PC-3 (cell line): ENCODE results near the gene AQP6. TPM values are rescaled to one million over a fixed set of nuclear protein-coding genes. Genes with fewer than 3 reads are reported as not detected.

Source experiments
- ATAC-seq: fragments of 200-7000 bp; cut with Tn5 transposase; 2 replicates; pipeline ENCODE4 v1.9.1; 2020; ENCODE audit warnings: mild to moderate bottlenecking, moderate library complexity
- BruUV-seq: library from RNA; stranded (reverse); fragments of 400-500 nt; replicated peaks from 2 replicates; lab custom pipeline; 2021; lab: Mats Ljungman, UMichigan
- CTCF ChIA-PET: fragments of 300-600 bp; sonication (Branson Sonifier 250); formaldehyde crosslinking; loops from one replicate; lab custom pipeline; 2022; ENCODE audit warnings: antibody characterized with exemption; lab: Charles Lee
- POLR2A ChIA-PET: fragments of 300-600 bp; sonication (Branson Sonifier 250); formaldehyde crosslinking; loops from one replicate; lab custom pipeline; 2022; ENCODE audit warnings: antibody characterized with exemption; ENCODE audit not compliant: unreplicated experiment; lab: Charles Lee
- DNase-seq: peaks from one replicate; pipeline ENCODE4 v3.0.0-alpha.2; 2015
- H2AFZ ChIP-seq: fragments of 300-600 bp; sonication (generic); 2 replicates; pipeline ENCODE4 v1.6.0; 2016; ENCODE audit warnings: antibody characterized with exemption, low read length
- H3F3A ChIP-seq: fragments of 300-600 bp; sonication (generic); one replicate; pipeline ENCODE4 v1.6.0; 2017; ENCODE audit warnings: antibody characterized with exemption, low read length, control low read depth, mild to moderate bottlenecking; ENCODE audit not compliant: unreplicated experiment
- H3K27ac ChIP-seq: fragments of 300-600 bp; sonication (generic); 2 replicates; pipeline ENCODE4 v1.5.1; 2016; ENCODE audit warnings: mild to moderate bottlenecking, low read length
- H3K27me3 ChIP-seq: fragments of 300-600 bp; sonication (generic); 2 replicates; pipeline ENCODE4 v1.6.1; 2016; ENCODE audit warnings: low read length, mixed read lengths
- H3K36me3 ChIP-seq: fragments of 300-600 bp; sonication (generic); 2 replicates; pipeline ENCODE4 v1.6.1; 2016; ENCODE audit warnings: low read depth, mixed run types, low read length, mixed read lengths
- H3K4me1 ChIP-seq: fragments of 300-600 bp; sonication (generic); 2 replicates; pipeline ENCODE4 v1.5.1; 2016; ENCODE audit warnings: low read length; ENCODE audit not compliant: insufficient read depth
- H3K4me2 ChIP-seq: fragments of 300-600 bp; sonication (generic); 2 replicates; pipeline ENCODE4 v1.6.0; 2016; ENCODE audit warnings: low read length
- H3K4me3 ChIP-seq: fragments of 300-600 bp; sonication (generic); 2 replicates; pipeline ENCODE4 v1.5.1; 2016; ENCODE audit warnings: mild to moderate bottlenecking, low read length, mixed read lengths
- H3K79me2 ChIP-seq: fragments of 300-600 bp; sonication (generic); 2 replicates; pipeline ENCODE4 v1.6.1; 2017; ENCODE audit warnings: low read length, mixed read lengths
- H3K9ac ChIP-seq: fragments of 300-600 bp; sonication (generic); 2 replicates; pipeline ENCODE4 v1.6.0; 2016; ENCODE audit warnings: mild to moderate bottlenecking, low read length
- H3K9me2 ChIP-seq: fragments of 300-600 bp; sonication (generic); replicated peaks from 2 replicates; pipeline ENCODE4 v1.6.1; 2016; ENCODE audit warnings: mixed run types, low read length, mixed read lengths
- H3K9me3 ChIP-seq: fragments of 300-600 bp; sonication (generic); 2 replicates; pipeline ENCODE4 v1.6.1; 2016; ENCODE audit warnings: low read length, mixed read lengths
- H4K20me1 ChIP-seq: fragments of 300-600 bp; sonication (generic); 2 replicates; pipeline ENCODE4 v1.6.1; 2016; ENCODE audit warnings: low read length, mixed read lengths
- CTCF ChIP-seq: fragments of 300-600 bp; sonication (generic); conservative IDR thresholded peaks from 2 replicates; pipeline ENCODE4 v1.5.1; 2017; ENCODE audit warnings: antibody characterized with exemption, low read depth, mild to moderate bottlenecking, low read length
- EZH2 ChIP-seq: fragments of 300-600 bp; sonication (generic); IDR thresholded peaks from one replicate; pipeline ENCODE4 v1.6.1; 2017; ENCODE audit warnings: antibody characterized with exemption, mild to moderate bottlenecking, low read length; ENCODE audit not compliant: unreplicated experiment
- EZH2phosphoT487 ChIP-seq: fragments of 300-600 bp; sonication (generic); IDR thresholded peaks from 2 replicates; pipeline ENCODE4 v1.6.1; 2018; ENCODE audit warnings: mild to moderate bottlenecking, antibody characterized with exemption, low read length, borderline replicate concordance
- intact Hi-C: fragments of 100-400 bp; cut with micrococcal nuclease; formaldehyde crosslinking; loops from 2 replicates; pipeline ENCODE4 v1.9.0; 2023
- total RNA-seq: library from RNA; depleted of rRNA; stranded (reverse); fragments of >200 nt; gene quantifications from 2 replicates; pipeline ENCODE4 v1.2.3, GENCODE V29; 2014

AQP6 gene
- total RNA-seq, 1 experiment from 2014 or later: not detected

- Histone ChIP-seq H3K79me2 (no peaks in the 10 kb centered on the region), H3K4me1 (peaks cover 9% of the 10 kb centered on the region; the same call in 1 of the 2 replicates), H3K27ac (no peak overlapping the region), H3K36me3 (peaks cover 18% of the 10 kb centered on the region), H3K9me3 (no peaks in the 10 kb centered on the region), H3K4me3 (no peak overlapping the region), H3F3A (no peaks in the 10 kb centered on the region), H3K27me3 (no peaks in the 10 kb centered on the region), H4K20me1 (no peaks in the 10 kb centered on the region), H3K9ac (no peak overlapping the region), H3K9me2 (no peaks in the 10 kb centered on the region), H3K4me2 (no peak overlapping the region), H2AFZ (no peak overlapping the region)
- ATAC-seq (peak; percentile 97), DNase-seq (peak; percentile 58)
- ChIA-PET POLR2A (interaction anchor here (0.6 to 0.8 kb wide), 2 partner anchors 10 to 56 kb away, joined by 7 read pairs; no protein-coding TSS in a partner anchor), CTCF (interaction anchor here (0.7 to 1.2 kb wide), 2 partner anchors 86 to 128 kb away, joined by 3 to 4 read pairs; no protein-coding TSS in a partner anchor)
- no TSS peak for BruUV-seq
- intact Hi-C loops: no loop called here
- no peak for TF ChIP-seq EZH2phosphoT487
- no peak for TF ChIP-seq CTCF
- TF ChIP-seq EZH2: no peak
These were observed 11.1 kb downstream of the AQP6 start for GRCh38 chr12:49983892-49984291.

GRCh38 chr12:49984476-49985359, 12.0 kb downstream of the AQP6 start:
- Histone ChIP-seq H3K4me3 (no peak overlapping the region), H3K36me3 (peaks cover 26% of the 10 kb centered on the region), H4K20me1 (no peaks in the 10 kb centered on the region), H3F3A (no peaks in the 10 kb centered on the region), H2AFZ (no peak overlapping the region), H3K9me2 (no peaks in the 10 kb centered on the region), H3K9me3 (no peaks in the 10 kb centered on the region), H3K9ac (no peak overlapping the region), H3K27me3 (no peaks in the 10 kb centered on the region), H3K4me2 (no peak overlapping the region), H3K4me1 (peaks cover 9% of the 10 kb centered on the region; the same call in 1 of the 2 replicates), H3K27ac (no peak overlapping the region), H3K79me2 (no peaks in the 10 kb centered on the region)
- ChIA-PET CTCF (interaction anchor here (0.7 to 1.2 kb wide), 2 partner anchors 86 to 127 kb away, joined by 3 to 4 read pairs; no protein-coding TSS in a partner anchor), POLR2A (interaction anchor here (0.8 kb wide), 1 partner anchor 10 kb away, joined by 7 read pairs; no protein-coding TSS in a partner anchor)
- TF ChIP-seq EZH2: no peak
- TF ChIP-seq EZH2phosphoT487: no peak
- no peak for TF ChIP-seq CTCF
- intact Hi-C loops: no loop called here
- no peak for DNase-seq
- peak; percentile 22; the same call in 1 of the 2 replicates for ATAC-seq
- BruUV-seq: no TSS peak
